Measurements from ENCODE around the gene ACAT1.
"Not testable (repeated sequence)": the region's sequence is repeated elsewhere in the genome, so short reads cannot be mapped to it uniquely, and the experiment has no call there.

Gene ACAT1

DNA sequence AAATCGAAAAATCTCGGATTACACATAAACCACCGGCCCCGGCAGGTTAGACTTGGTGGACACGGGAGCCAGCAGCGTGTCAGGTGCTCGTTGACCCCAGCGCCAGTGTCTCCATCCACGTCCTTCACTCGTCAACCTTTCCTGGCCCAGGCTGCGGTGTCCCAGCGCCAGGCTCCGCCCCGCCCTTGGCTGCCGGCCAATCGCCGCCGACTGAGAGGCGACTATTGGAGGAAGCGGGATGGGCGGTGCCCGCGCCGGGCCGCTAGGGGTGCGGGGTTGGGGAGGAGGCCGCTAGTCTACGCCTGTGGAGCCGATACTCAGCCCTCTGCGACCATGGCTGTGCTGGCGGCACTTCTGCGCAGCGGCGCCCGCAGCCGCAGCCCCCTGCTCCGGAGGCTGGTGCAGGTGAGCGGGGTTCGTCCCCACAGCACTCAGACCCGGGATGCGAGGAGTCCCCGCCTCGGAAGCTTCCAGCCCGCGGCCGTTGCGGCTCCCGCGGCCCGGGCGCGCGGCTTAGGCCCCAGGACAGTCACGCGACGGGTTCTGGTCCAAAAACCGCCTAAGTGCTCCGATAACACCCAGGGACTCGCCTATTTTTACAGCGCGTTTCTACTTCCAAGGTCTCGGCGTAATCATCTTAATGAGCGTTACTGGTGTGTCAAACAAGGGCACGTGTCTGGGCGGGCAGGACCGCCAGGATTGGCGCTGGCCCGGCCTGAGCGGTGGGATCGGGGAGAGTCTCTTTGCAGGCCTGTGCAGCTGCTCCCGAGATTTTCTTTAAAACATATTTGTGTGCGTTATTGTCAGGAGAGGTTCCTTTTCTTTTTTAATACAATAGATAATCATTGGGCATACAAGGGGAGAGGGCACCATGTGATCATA is at the start of gene ACAT1:
Gene ACAT1 (plus strand): TSS at position 294 of the 882 bp plus-strand sequence. CDS start 40 bp downstream, at position 334.
- Histone ChIP-seq H3K4me3 (peak within 1 kb of the TSS; percentile 68), H3K27me3 (ENCODE audit: low read depth) (no peaks in the 10 kb centered on the region), H3K9me3 (no peaks in the 10 kb centered on the region), H3K36me3 (replicated peaks) (peaks cover 4% of the 10 kb centered on the region; the same call in 1 of the 2 replicates), H3K4me1 (peaks cover 10% of the 10 kb centered on the region)
- in situ Hi-C loops (cut with MboI; ENCODE audit: low sequenced_read_pairs), result loop anchor here (10.0 kb wide), 1 partner anchor 533 kb away; no protein-coding TSS in a partner anchor
- DNase-seq (ENCODE audit: low spot score in 2 of 2), result peak; percentile 90 to 99

DNA sequence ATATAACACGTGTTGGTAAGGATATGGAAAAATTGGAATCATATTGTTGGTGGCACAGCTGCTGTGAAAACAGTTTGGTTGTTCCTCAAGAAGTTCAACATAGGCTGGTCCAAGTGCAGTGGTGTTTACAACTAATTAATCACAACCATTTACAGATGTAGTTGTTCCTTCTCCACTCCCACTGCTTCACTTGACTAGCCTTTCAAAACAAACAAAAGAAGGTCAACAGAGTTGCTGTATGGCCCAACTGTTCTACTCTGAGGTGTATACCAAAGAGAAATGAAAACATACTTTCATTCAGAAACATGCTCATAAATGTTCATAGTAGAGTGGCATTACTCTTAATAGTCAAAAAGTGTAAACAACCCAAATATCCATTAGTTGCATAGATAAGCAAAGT is 36.6 kb upstream of the ACAT1 start:
- no peak overlapping the region for H3K4me3 ChIP-seq
- no peak for DNase-seq (ENCODE audit: low spot score in 2 of 2)
- H3K27me3 ChIP-seq (ENCODE audit: low read depth), result no peaks in the 10 kb centered on the region
- H3K4me1 ChIP-seq, result no peaks in the 10 kb centered on the region
- in situ Hi-C loops (cut with MboI; ENCODE audit: low sequenced_read_pairs), result no loop called here
- H3K9me3 ChIP-seq, result no peaks in the 10 kb centered on the region
- H3K36me3 ChIP-seq (replicated peaks), result peaks cover 9% of the 10 kb centered on the region

DNA sequence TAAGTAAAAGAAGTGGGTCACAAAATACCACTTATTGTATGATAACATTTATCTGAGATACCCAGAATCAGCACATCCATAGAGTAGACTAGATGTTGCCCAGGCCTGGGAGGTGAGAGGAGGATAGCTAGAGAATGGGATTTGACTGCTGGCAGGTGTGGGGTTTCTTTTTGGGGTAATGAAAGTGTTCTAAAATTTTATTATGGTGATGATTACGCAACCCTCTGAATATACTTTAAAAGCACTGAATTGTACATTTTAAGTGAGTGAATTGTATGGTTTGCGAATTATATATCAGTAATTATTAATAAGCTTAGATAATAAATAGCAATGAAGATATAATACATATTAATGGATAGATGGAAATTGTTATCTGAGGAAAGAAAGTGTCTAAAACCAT is 35.7 kb upstream of the ACAT1 start:
- Histone ChIP-seq H3K36me3 (replicated peaks) (peaks cover 10% of the 10 kb centered on the region), H3K9me3 (no peaks in the 10 kb centered on the region), H3K27me3 (ENCODE audit: low read depth) (no peaks in the 10 kb centered on the region), H3K4me3 (no peak overlapping the region), H3K4me1 (no peaks in the 10 kb centered on the region)
- DNase-seq (ENCODE audit: low spot score in 2 of 2), result no peak
- in situ Hi-C loops (cut with MboI; ENCODE audit: low sequenced_read_pairs), result no loop called here

DNA sequence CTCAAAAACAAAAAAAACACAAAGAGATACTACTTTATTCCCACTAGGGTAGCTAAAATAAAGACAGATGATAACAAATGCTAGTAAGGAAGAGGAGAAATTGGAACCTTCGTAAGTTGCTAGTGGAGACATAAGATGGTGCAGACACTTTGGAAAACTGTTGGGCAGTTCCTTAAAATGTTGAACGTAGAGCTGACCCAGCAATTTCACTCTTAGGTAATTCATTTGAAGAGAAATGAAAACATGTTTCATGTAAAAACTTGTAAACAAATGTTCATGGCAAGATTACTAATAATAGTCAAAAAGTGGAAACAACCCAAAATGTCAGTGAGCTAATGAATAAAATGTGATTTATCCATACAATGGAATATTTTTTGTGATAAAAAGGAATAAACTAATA is 29.2 kb upstream of the ACAT1 start:
- no peak for DNase-seq (ENCODE audit: low spot score in 2 of 2)
- no peak overlapping the region for H3K4me3 ChIP-seq
- no peaks in the 10 kb centered on the region for H3K4me1 ChIP-seq
- no peaks in the 10 kb centered on the region for H3K27me3 ChIP-seq (ENCODE audit: low read depth)
- peaks cover 31% of the 10 kb centered on the region for H3K36me3 ChIP-seq (replicated peaks)
- H3K9me3 ChIP-seq, result no peaks in the 10 kb centered on the region
- in situ Hi-C loops (cut with MboI; ENCODE audit: low sequenced_read_pairs), result no loop called here

DNA sequence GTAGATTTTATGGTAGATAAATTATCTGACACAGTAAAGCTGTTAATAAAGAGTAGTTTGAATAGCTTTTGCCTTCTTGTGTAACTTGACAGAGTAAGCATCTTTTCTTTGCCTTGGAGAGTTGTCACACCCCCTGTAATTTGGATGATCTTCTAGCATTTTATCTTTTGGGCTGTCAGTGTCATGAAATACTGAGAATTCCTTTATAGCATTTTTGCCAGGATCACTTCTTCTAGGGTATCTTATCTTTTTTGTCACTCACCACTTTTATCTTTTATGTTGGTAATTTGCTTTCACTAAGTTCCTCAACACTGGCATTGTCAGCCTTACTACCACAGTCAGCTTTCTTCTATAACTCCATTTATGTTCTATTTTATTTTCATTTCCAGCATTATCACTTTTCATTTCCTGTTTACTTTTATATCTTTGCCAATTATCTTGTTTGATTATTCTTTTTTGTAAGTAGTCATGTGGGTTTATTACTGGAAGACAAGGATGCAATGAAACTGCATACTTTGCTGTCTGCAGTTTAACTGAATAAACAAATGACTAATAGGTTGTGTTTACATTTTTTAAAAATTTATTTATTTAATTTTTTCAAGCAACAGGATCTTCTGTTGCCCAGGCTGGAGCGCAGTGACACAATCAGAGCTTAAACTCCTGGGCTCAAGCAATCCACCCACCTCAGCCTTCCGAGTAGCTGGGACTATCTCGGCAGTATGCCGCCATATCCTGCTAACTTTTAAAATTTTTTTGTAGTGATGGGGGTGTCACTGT is 28.1 kb upstream of the ACAT1 start:
- no peak for DNase-seq (ENCODE audit: low spot score in 2 of 2)
- no peaks in the 10 kb centered on the region for H3K27me3 ChIP-seq (ENCODE audit: low read depth)
- H3K36me3 ChIP-seq (replicated peaks), result peaks cover 40% of the 10 kb centered on the region
- H3K4me3 ChIP-seq, result no peak overlapping the region
- H3K9me3 ChIP-seq, result no peaks in the 10 kb centered on the region
- no peaks in the 10 kb centered on the region for H3K4me1 ChIP-seq
- in situ Hi-C loops (cut with MboI; ENCODE audit: low sequenced_read_pairs), result no loop called here

DNA sequence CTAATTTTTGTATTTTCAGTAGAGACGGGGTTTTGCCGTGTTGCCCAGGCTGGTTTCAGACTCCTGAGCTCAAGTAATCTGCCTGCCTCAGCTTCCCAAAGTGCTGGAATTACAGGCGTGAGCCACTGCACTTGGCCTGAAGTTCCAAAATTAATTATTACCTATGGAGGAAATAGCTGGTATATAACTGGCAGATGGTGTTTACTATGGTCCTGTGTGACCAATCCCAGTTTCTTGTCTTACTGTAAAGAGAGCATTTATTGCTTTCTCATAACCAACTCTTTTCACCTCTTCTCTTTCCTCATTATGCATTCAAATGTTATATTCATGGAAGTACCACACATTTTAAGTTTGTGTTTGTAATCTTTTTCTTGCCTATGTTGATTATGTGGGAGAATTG is 24.2 kb upstream of the ACAT1 start:
- DNase-seq (ENCODE audit: low spot score in 2 of 2), result no peak
- in situ Hi-C loops (cut with MboI; ENCODE audit: low sequenced_read_pairs), result no loop called here
- H3K27me3 ChIP-seq (ENCODE audit: low read depth), result no peaks in the 10 kb centered on the region
- H3K36me3 ChIP-seq (replicated peaks), result peaks cover 40% of the 10 kb centered on the region
- H3K4me1 ChIP-seq, result no peaks in the 10 kb centered on the region
- H3K4me3 ChIP-seq, result no peak overlapping the region
- H3K9me3 ChIP-seq, result no peaks in the 10 kb centered on the region

DNA sequence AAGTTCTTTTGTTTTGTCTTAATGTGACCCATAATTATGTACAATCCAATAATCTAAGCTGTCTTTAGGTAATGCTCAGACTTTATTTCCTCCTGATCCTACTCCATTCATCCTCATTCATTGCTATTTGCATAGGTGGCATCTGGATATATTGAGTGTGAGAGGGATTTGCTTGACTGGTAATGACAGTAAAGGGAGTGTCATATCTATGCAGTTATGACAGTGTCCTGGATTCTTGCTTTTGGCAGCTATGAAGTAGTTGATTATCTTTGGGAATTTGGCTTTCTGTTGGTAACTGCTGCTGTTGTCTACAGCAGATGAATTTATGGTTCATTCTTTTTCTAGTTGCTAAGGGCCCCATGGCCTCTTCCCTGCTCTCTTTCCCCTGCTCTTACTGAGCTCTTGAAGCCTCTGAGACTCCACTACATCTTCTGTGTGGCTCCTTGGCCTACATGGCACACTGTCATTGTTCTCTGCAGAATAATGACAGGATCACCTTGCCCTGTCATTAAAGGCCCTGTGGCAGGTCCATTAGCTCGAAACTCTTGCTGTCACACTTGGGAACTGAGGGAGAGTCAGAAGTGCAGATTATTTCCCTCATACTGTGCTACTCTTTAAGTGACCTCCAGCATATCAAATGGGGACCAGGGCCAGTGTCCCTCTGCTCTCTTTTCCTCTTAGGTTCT is 20.1 kb upstream of the ACAT1 start:
- in situ Hi-C loops (cut with MboI; ENCODE audit: low sequenced_read_pairs), result no loop called here
- Histone ChIP-seq H3K9me3 (no peaks in the 10 kb centered on the region), H3K36me3 (replicated peaks) (peaks cover 29% of the 10 kb centered on the region), H3K27me3 (ENCODE audit: low read depth) (no peaks in the 10 kb centered on the region; the same call in 1 of the 2 replicates), H3K4me1 (no peaks in the 10 kb centered on the region), H3K4me3 (no peak overlapping the region)
- DNase-seq (ENCODE audit: low spot score in 2 of 2), result no peak

DNA sequence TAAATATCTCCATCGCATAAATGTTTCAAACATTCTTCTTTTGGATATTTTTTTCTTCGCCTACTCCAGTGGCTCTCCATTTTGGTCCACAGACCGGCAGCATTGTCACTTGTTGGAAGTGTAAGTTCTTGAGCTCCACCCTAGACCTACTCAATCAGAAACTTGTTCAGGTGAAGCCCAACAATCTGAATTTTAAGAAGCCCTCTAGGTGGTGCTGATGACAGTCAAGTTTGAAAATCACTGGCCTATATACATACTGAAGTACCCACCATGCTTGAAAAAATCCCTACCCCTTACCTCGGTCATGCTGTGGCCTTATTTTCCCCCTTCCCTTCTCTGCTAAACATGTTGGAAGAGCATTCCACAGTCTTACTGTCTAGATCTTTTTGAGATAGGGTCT is 10.2 kb upstream of the ACAT1 start:
- no peaks in the 10 kb centered on the region for H3K27me3 ChIP-seq (ENCODE audit: low read depth)
- in situ Hi-C loops (cut with MboI; ENCODE audit: low sequenced_read_pairs), result no loop called here
- H3K4me1 ChIP-seq, result no peaks in the 10 kb centered on the region
- no peak for DNase-seq (ENCODE audit: low spot score in 2 of 2)
- no peaks in the 10 kb centered on the region for H3K9me3 ChIP-seq
- peaks cover under 1% of the 10 kb centered on the region; the same call in 1 of the 2 replicates for H3K36me3 ChIP-seq (replicated peaks)
- no peak overlapping the region for H3K4me3 ChIP-seq

DNA sequence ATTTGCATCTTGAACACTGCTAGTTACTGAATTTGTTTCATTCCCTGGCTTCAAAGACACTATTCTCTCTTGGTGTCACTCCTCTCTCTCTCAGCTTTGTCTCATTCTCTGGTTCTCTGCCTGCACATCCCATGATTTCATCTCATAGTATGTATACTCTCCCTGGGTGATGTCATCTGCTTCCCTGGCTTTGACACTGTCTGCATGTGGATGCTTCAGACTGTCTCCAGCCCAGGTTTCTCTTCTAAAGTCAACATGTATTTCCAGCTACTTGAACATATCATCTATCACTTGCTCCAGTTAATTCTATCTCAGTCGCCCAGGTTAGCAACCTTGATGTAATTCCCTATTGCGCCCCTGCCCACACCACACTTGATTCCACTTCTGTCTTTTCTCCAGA is 9.3 kb upstream of the ACAT1 start:
- H3K4me1 ChIP-seq, result no peaks in the 10 kb centered on the region
- no peaks in the 10 kb centered on the region for H3K27me3 ChIP-seq (ENCODE audit: low read depth)
- no peak for DNase-seq (ENCODE audit: low spot score in 2 of 2)
- in situ Hi-C loops (cut with MboI; ENCODE audit: low sequenced_read_pairs), result no loop called here
- H3K4me3 ChIP-seq, result no peak overlapping the region
- no peaks in the 10 kb centered on the region for H3K9me3 ChIP-seq
- no peaks in the 10 kb centered on the region for H3K36me3 ChIP-seq (replicated peaks)

DNA sequence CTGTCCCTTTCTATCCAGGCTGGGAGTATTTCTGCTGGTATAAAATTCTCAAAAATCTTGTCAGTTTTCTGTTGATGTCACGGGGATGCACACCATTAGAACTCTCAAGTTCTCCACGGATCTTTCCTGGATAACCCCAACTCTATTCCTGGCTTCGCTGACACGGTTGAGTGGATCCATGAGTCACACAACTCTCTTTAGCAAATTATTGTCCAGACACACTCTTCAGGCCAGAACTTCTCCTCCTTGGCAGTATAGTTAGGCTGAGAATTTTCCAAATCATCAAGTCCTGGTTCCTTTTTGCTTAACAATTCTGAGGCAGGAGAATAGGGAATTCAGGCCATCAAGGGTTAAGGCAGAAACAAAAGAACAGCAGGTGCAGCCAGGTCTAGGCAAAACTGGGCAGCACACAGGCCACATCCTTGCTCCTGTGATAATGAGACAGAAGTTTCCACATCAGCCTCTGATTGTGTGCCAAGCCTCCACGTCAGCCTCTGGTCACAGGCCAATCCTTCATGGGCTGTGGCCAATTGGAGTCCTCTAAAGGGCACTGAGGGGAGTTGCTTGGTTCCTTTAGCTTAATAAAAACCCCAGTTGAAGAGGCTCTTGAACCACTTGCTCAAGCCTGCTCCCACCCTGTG is 5.7 kb upstream of the ACAT1 start:
- no peak for DNase-seq (ENCODE audit: low spot score in 2 of 2)
- in situ Hi-C loops (cut with MboI; ENCODE audit: low sequenced_read_pairs), result no loop called here

DNA sequence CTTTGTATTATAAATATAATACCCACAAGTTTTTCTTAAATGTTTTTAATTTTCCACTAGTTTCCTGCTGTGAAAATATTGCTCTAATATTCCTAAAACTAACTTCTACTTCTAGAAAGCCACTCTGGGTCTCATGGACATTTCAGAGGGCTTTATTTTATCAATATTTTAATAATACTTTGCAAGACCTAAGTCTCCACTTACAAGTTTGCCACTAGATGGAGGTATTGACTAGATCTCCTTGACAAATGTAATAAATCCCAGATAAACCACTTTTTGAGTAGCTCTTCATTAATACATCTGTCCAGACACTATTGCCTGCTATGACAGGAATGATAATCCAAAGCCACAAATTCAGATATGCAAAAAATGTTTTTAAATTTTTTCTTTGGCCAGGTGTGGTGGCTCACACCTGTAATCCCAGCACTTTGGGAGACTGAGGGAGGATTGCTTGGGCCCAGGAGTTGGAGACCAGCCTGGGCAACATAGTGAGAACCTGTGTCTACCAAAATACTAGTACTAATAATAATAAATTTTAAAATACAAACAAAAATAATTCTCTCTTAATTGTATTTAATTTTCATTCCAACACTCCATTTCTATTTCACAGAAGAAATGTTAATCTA is 3.5 kb upstream of the ACAT1 start:
- H3K4me1 ChIP-seq, result peaks cover 2% of the 10 kb centered on the region; the same call in 1 of the 2 replicates
- DNase-seq (ENCODE audit: low spot score in 2 of 2), result peak in 1 of 2 experiments; percentile 60
- in situ Hi-C loops (cut with MboI; ENCODE audit: low sequenced_read_pairs), result no loop called here

More for the DNA sequence above, 5.7 kb upstream of the ACAT1 start:
- H3K4me1 ChIP-seq, result no peaks in the 10 kb centered on the region
- no peaks in the 10 kb centered on the region for H3K9me3 ChIP-seq
- H3K4me3 ChIP-seq, result no peak overlapping the region
- no peaks in the 10 kb centered on the region for H3K36me3 ChIP-seq (replicated peaks)
- H3K27me3 ChIP-seq (ENCODE audit: low read depth), result no peaks in the 10 kb centered on the region

DNA sequence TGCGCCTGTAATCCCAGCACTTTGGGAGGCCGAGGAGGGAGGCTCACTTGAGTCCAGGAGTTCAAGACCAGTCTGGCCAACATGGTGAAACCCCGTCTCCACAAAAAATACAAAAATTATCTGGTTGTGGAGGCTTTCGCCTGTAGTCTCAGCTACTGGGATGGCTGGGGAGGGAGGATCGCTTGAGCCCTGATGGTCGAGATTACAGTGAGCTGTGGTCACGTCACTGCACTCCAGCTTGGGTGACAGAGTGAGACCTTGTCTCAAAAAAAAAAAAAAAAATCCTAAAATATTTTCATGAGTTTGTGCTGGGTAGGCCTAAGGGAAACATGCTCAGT is 462 bp upstream of the ACAT1 start:
- not testable (repeated sequence) for H3K27me3 ChIP-seq (ENCODE audit: low read depth); H3K9me3 ChIP-seq; H3K36me3 ChIP-seq (replicated peaks); H3K4me1 ChIP-seq
- peak in 1 of 2 experiments; percentile 12 for DNase-seq (ENCODE audit: low spot score in 2 of 2)
- in situ Hi-C loops (cut with MboI; ENCODE audit: low sequenced_read_pairs), result loop anchor here (10.0 kb wide), 1 partner anchor 534 kb away; no protein-coding TSS in a partner anchor
- H3K4me3 ChIP-seq, result peak overlapping the region; percentile 68

More for the DNA sequence above, 3.5 kb upstream of the ACAT1 start:
- H3K4me3 ChIP-seq, result no peak overlapping the region
- H3K36me3 ChIP-seq (replicated peaks), result no peaks in the 10 kb centered on the region
- no peaks in the 10 kb centered on the region for H3K9me3 ChIP-seq
- H3K27me3 ChIP-seq (ENCODE audit: low read depth), result no peaks in the 10 kb centered on the region

DNA sequence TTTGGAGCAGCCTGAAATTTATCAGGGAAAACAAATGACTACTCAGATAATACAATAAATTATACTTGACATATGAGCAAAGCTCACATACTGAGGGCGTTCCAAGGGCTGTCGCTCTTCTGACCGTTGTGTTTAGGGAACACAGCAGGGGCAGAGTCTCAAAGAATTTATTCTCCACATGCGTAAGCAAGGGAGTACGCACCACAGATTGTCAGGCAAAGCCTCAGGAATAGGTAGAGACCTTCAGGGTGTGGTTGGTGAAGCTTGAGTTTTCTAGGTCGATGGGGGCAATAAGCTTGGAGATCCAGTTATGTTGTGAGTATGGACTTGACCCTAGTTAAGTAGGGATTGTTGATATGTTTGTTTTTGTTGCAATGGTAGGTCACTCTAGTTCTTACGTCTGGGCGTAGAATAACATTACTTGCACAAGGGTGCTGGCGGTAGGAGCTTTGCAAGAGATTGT is 830 bp downstream of the ACAT1 start:
- in situ Hi-C loops (cut with MboI; ENCODE audit: low sequenced_read_pairs), result loop anchor here (10.0 kb wide), 1 partner anchor 533 kb away; no protein-coding TSS in a partner anchor
- Histone ChIP-seq H3K9me3 (no peaks in the 10 kb centered on the region), H3K4me1 (peaks cover 10% of the 10 kb centered on the region), H3K4me3 (peak overlapping the region; percentile 68), H3K27me3 (ENCODE audit: low read depth) (no peaks in the 10 kb centered on the region), H3K36me3 (replicated peaks) (peaks cover 4% of the 10 kb centered on the region; the same call in 1 of the 2 replicates)
- DNase-seq (ENCODE audit: low spot score in 2 of 2), result peak in 1 of 2 experiments; percentile 30

Data from HAP-1 (cell line).